GM23338 (cell line): Measurements from ENCODE around the gene VEPH1. TPM values are rescaled to one million over a fixed set of nuclear protein-coding genes. Genes with fewer than 3 reads are reported as not detected.

ENCODE experiments used
- ATAC-seq: fragments of 200-7000 bp; cut with Tn5 transposase; 3 replicates; pipeline ENCODE4 v1.9.1; 2020
- DNase-seq: peaks from one replicate; pipeline ENCODE4 v3.0.0-alpha.2; 2015; ENCODE audit warnings: low spot score
- H2AFZ ChIP-seq: fragments of 200-600 bp; sonication (generic); 2 replicates; pipeline ENCODE4 v1.8.0; 2016; ENCODE audit warnings: antibody characterized with exemption, mild to moderate bottlenecking, moderate library complexity
- H3F3A ChIP-seq: fragments of 200-600 bp; sonication (generic); replicated peaks from 2 replicates; pipeline ENCODE4 v1.8.0; 2017; ENCODE audit warnings: antibody characterized with exemption, mixed run types, low read depth
- H3K27ac ChIP-seq: fragments of 200-600 bp; sonication (generic); 2 replicates; pipeline ENCODE4 v1.6.1; 2016; ENCODE audit warnings: low read depth
- H3K27me3 ChIP-seq: fragments of 200-600 bp; sonication (generic); 2 replicates; pipeline ENCODE4 v1.8.0; 2016; ENCODE audit warnings: mild to moderate bottlenecking, mixed run types, moderate library complexity; ENCODE audit not compliant: insufficient read depth
- H3K36me3 ChIP-seq: fragments of 200-600 bp; sonication (generic); 2 replicates; pipeline ENCODE4 v1.8.0; 2016; ENCODE audit warnings: mild to moderate bottlenecking; ENCODE audit not compliant: insufficient read depth
- H3K4me1 ChIP-seq: fragments of 200-600 bp; sonication (generic); 2 replicates; pipeline ENCODE4 v1.8.0; 2016; ENCODE audit warnings: mild to moderate bottlenecking, moderate library complexity; ENCODE audit not compliant: insufficient read depth
- H3K4me2 ChIP-seq: fragments of 200-600 bp; sonication (generic); 2 replicates; pipeline ENCODE4 v1.7.1; 2017; ENCODE audit warnings: mixed run types
- H3K4me3 ChIP-seq: fragments of 200-600 bp; sonication (generic); 2 replicates; pipeline ENCODE4 v1.6.1; 2016; ENCODE audit warnings: mixed run types
- H3K79me2 ChIP-seq: fragments of 200-600 bp; sonication (generic); replicated peaks from 2 replicates; pipeline ENCODE4 v1.8.0; 2017; ENCODE audit warnings: mild to moderate bottlenecking; ENCODE audit not compliant: insufficient read depth
- H3K9me2 ChIP-seq: fragments of 200-600 bp; sonication (generic); 2 replicates; pipeline ENCODE4 v1.8.0; 2017; ENCODE audit not compliant: insufficient read depth
- H4K20me1 ChIP-seq: fragments of 200-600 bp; sonication (generic); replicated peaks from 2 replicates; pipeline ENCODE4 v1.8.0; 2017; ENCODE audit warnings: mild to moderate bottlenecking; ENCODE audit not compliant: insufficient read depth
- H3K27ac Mint-ChIP-seq: 2 replicates; pipeline ENCODE4 v1.8.0; 2020; ENCODE audit warnings: inconsistent platforms, mild to moderate bottlenecking, moderate library complexity, mixed read lengths
- H3K27me3 Mint-ChIP-seq: 3 replicates; pipeline ENCODE4 v1.8.0; 2022; ENCODE audit warnings: low read depth, mild to moderate bottlenecking, moderate library complexity, mixed read lengths, inconsistent platforms; ENCODE audit not compliant: insufficient read depth, poor library complexity
- H3K36me3 Mint-ChIP-seq: 3 replicates; pipeline ENCODE4 v1.8.0; 2021; ENCODE audit warnings: low read depth, mild to moderate bottlenecking, inconsistent platforms, moderate library complexity, mixed read lengths
- H3K4me1 Mint-ChIP-seq: 3 replicates; pipeline ENCODE4 v1.8.0; 2020; ENCODE audit warnings: mild to moderate bottlenecking, inconsistent platforms, mixed read lengths
- H3K4me3 Mint-ChIP-seq: 3 replicates; pipeline ENCODE4 v1.8.0; 2021; ENCODE audit warnings: moderate library complexity, mild to moderate bottlenecking, inconsistent platforms, mixed read lengths
- H3K9me3 Mint-ChIP-seq: 3 replicates; pipeline ENCODE4 v1.8.0; 2020; ENCODE audit warnings: moderate library complexity, mild to moderate bottlenecking, inconsistent platforms, mixed read lengths
- CREB1 ChIP-seq: fragments of 250-450 bp; sonication (Bioruptor Pico); IDR thresholded peaks from 2 replicates; pipeline ENCODE4 v1.5.0; 2020; ENCODE audit warnings: low read depth, mild to moderate bottlenecking, moderate library complexity
- EZH2 ChIP-seq: fragments of 200-600 bp; sonication (generic); IDR thresholded peaks from one replicate; pipeline ENCODE4 v1.8.0; 2017; ENCODE audit warnings: antibody characterized with exemption, mild to moderate bottlenecking, low read depth; ENCODE audit not compliant: unreplicated experiment
- EZH2phosphoT487 ChIP-seq: fragments of 200-600 bp; sonication (generic); IDR thresholded peaks from one replicate; pipeline ENCODE4 v1.8.1; 2018; ENCODE audit warnings: antibody characterized with exemption; ENCODE audit not compliant: unreplicated experiment
- REST ChIP-seq: IDR thresholded peaks from one replicate; pipeline ENCODE4 v1.6.1; 2018; ENCODE audit warnings: antibody characterized with exemption; ENCODE audit not compliant: unreplicated experiment
- ZNF114 ChIP-seq: fragments of 250-450 bp; sonication (Bioruptor Pico); IDR thresholded peaks from 2 replicates; pipeline ENCODE4 v1.5.0; 2020; ENCODE audit warnings: mild to moderate bottlenecking, moderate library complexity
- polyA plus RNA-seq: library from polyadenylated mRNA; unstranded; fragments of >200 nt; fragmentation: Nextera tagmentation; extraction: Ambion mirVana; gene quantifications from 2 replicates; pipeline ENCODE4 v1.2.1, GENCODE V29; 2016
- total RNA-seq: library from RNA; depleted of rRNA; stranded (reverse); fragments of >200 nt; shearing (Covaris generic); gene quantifications from 2 replicates; pipeline ENCODE4 v1.2.3, GENCODE V29; 2014
- TF ChIP-seq, protein P1 (sequence below), 2 experiments: fragments of 200-600 bp in 1 of 2; sonication (generic) in 1 of 2; conservative IDR thresholded peaks; 2 replicates each; pipeline versions ENCODE4 v1.5.1 to v1.6.1; 2016 to 2017; ENCODE audit warnings: antibody characterized with exemption in 2 of 2, low read depth in 2 of 2, mild to moderate bottlenecking in 2 of 2, moderate library complexity in 1 of 2

Gene VEPH1
- total and polyA plus RNA-seq, 2 experiments from 2014 or later: 15.4 to 33.8 TPM

- no peaks in the 10 kb centered on the region for H4K20me1 ChIP-seq
- H3K27me3 ChIP-seq: no peaks in the 10 kb centered on the region
- no peaks in the 10 kb centered on the region for H3K9me2 ChIP-seq
- H2AFZ ChIP-seq: no peak overlapping the region
- H3K36me3 ChIP-seq: no peaks in the 10 kb centered on the region
- DNase-seq: peak; percentile 16
- Mint-ChIP-seq H3K4me3 (no peak overlapping the region), H3K27me3 (no peaks in the 10 kb centered on the region), H3K27ac (no peak overlapping the region), H3K4me1 (no peaks in the 10 kb centered on the region), H3K9me3 (peaks cover 3% of the 10 kb centered on the region; the same call in 1 of the 3 replicates), H3K36me3 (no peaks in the 10 kb centered on the region)
- ATAC-seq: no peak
- H3K4me3 ChIP-seq: no peak overlapping the region
- H3K27ac ChIP-seq: no peak overlapping the region
- no peak overlapping the region for H3K4me2 ChIP-seq
- no peaks in the 10 kb centered on the region for H3K79me2 ChIP-seq
- no peaks in the 10 kb centered on the region for H3F3A ChIP-seq
- no peaks in the 10 kb centered on the region for H3K4me1 ChIP-seq
- TF ChIP-seq, protein P1, sequence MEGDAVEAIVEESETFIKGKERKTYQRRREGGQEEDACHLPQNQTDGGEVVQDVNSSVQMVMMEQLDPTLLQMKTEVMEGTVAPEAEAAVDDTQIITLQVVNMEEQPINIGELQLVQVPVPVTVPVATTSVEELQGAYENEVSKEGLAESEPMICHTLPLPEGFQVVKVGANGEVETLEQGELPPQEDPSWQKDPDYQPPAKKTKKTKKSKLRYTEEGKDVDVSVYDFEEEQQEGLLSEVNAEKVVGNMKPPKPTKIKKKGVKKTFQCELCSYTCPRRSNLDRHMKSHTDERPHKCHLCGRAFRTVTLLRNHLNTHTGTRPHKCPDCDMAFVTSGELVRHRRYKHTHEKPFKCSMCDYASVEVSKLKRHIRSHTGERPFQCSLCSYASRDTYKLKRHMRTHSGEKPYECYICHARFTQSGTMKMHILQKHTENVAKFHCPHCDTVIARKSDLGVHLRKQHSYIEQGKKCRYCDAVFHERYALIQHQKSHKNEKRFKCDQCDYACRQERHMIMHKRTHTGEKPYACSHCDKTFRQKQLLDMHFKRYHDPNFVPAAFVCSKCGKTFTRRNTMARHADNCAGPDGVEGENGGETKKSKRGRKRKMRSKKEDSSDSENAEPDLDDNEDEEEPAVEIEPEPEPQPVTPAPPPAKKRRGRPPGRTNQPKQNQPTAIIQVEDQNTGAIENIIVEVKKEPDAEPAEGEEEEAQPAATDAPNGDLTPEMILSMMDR (conservative IDR thresholded peaks at IDR 0.05; ENCODE audit: low read depth in 2 of 2): peak; percentile 25 to 57; a peak in 2 of 4 replicates
- no peak for TF ChIP-seq CREB1 (CRISPR knock-in tag)
Observed at GRCh38 chr3:157447026-157447694, 56.1 kb downstream of the VEPH1 start.

DNA sequence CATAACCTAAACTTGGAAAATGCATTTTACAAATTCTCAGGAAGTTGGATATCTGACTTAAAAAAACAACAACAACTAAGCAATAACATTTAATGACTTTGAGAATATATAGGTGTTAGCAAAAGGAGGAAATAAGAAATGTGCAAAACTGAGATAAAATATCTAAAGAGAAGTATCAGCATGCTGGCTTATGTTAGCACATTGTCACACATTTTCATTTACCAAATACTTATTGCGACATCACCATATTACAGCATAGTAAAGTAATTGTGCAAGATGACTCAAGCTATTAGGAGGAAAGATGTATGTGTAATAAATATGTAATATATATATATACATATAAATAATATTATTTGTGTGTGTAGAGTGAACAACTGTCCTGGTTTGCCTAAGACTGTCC lies 57.4 kb downstream of the VEPH1 start:
- Histone ChIP-seq H4K20me1 (no peaks in the 10 kb centered on the region), H3K79me2 (no peaks in the 10 kb centered on the region), H2AFZ (no peak overlapping the region), H3F3A (no peaks in the 10 kb centered on the region), H3K27me3 (no peaks in the 10 kb centered on the region), H3K9me2 (no peaks in the 10 kb centered on the region), H3K4me1 (no peaks in the 10 kb centered on the region), H3K27ac (no peak overlapping the region), H3K36me3 (no peaks in the 10 kb centered on the region), H3K4me3 (no peak overlapping the region), H3K4me2 (no peak overlapping the region)
- no peaks in the 10 kb centered on the region for H3K4me1 Mint-ChIP-seq
- no peak overlapping the region for H3K4me3 Mint-ChIP-seq
- DNase-seq (no peak), ATAC-seq (no peak)
- no peak overlapping the region for H3K27ac Mint-ChIP-seq
- TF ChIP-seq REST (no peak), EZH2 (no peak), CREB1 (CRISPR knock-in tag) (no peak), ZNF114 (no peak), EZH2phosphoT487 (no peak)
- peaks cover 3% of the 10 kb centered on the region; the same call in 1 of the 3 replicates for H3K9me3 Mint-ChIP-seq
- H3K36me3 Mint-ChIP-seq: no peaks in the 10 kb centered on the region
- no peaks in the 10 kb centered on the region for H3K27me3 Mint-ChIP-seq
